PC-3 (cell line): Measurements from ENCODE around the gene THOC5. TPM values are rescaled to one million over a fixed set of nuclear protein-coding genes. Genes with fewer than 3 reads are reported as not detected.

ENCODE experiments used
- ATAC-seq: fragments of 200-7000 bp; cut with Tn5 transposase; 2 replicates; pipeline ENCODE4 v1.9.1; 2020; ENCODE audit warnings: mild to moderate bottlenecking, moderate library complexity
- BruUV-seq: library from RNA; stranded (reverse); fragments of 400-500 nt; replicated peaks from 2 replicates; lab custom pipeline; 2021; lab: Mats Ljungman, UMichigan
- CTCF ChIA-PET: fragments of 300-600 bp; sonication (Branson Sonifier 250); formaldehyde crosslinking; loops from one replicate; lab custom pipeline; 2022; ENCODE audit warnings: antibody characterized with exemption; lab: Charles Lee
- POLR2A ChIA-PET: fragments of 300-600 bp; sonication (Branson Sonifier 250); formaldehyde crosslinking; loops from one replicate; lab custom pipeline; 2022; ENCODE audit warnings: antibody characterized with exemption; ENCODE audit not compliant: unreplicated experiment; lab: Charles Lee
- DNase-seq: peaks from one replicate; pipeline ENCODE4 v3.0.0-alpha.2; 2015
- H2AFZ ChIP-seq: fragments of 300-600 bp; sonication (generic); 2 replicates; pipeline ENCODE4 v1.6.0; 2016; ENCODE audit warnings: antibody characterized with exemption, low read length
- H3F3A ChIP-seq: fragments of 300-600 bp; sonication (generic); one replicate; pipeline ENCODE4 v1.6.0; 2017; ENCODE audit warnings: antibody characterized with exemption, low read length, control low read depth, mild to moderate bottlenecking; ENCODE audit not compliant: unreplicated experiment
- H3K27ac ChIP-seq: fragments of 300-600 bp; sonication (generic); 2 replicates; pipeline ENCODE4 v1.5.1; 2016; ENCODE audit warnings: mild to moderate bottlenecking, low read length
- H3K27me3 ChIP-seq: fragments of 300-600 bp; sonication (generic); 2 replicates; pipeline ENCODE4 v1.6.1; 2016; ENCODE audit warnings: low read length, mixed read lengths
- H3K36me3 ChIP-seq: fragments of 300-600 bp; sonication (generic); 2 replicates; pipeline ENCODE4 v1.6.1; 2016; ENCODE audit warnings: low read depth, mixed run types, low read length, mixed read lengths
- H3K4me1 ChIP-seq: fragments of 300-600 bp; sonication (generic); 2 replicates; pipeline ENCODE4 v1.5.1; 2016; ENCODE audit warnings: low read length; ENCODE audit not compliant: insufficient read depth
- H3K4me2 ChIP-seq: fragments of 300-600 bp; sonication (generic); 2 replicates; pipeline ENCODE4 v1.6.0; 2016; ENCODE audit warnings: low read length
- H3K4me3 ChIP-seq: fragments of 300-600 bp; sonication (generic); 2 replicates; pipeline ENCODE4 v1.5.1; 2016; ENCODE audit warnings: mild to moderate bottlenecking, low read length, mixed read lengths
- H3K79me2 ChIP-seq: fragments of 300-600 bp; sonication (generic); 2 replicates; pipeline ENCODE4 v1.6.1; 2017; ENCODE audit warnings: low read length, mixed read lengths
- H3K9ac ChIP-seq: fragments of 300-600 bp; sonication (generic); 2 replicates; pipeline ENCODE4 v1.6.0; 2016; ENCODE audit warnings: mild to moderate bottlenecking, low read length
- H3K9me2 ChIP-seq: fragments of 300-600 bp; sonication (generic); replicated peaks from 2 replicates; pipeline ENCODE4 v1.6.1; 2016; ENCODE audit warnings: mixed run types, low read length, mixed read lengths
- H3K9me3 ChIP-seq: fragments of 300-600 bp; sonication (generic); 2 replicates; pipeline ENCODE4 v1.6.1; 2016; ENCODE audit warnings: low read length, mixed read lengths
- H4K20me1 ChIP-seq: fragments of 300-600 bp; sonication (generic); 2 replicates; pipeline ENCODE4 v1.6.1; 2016; ENCODE audit warnings: low read length, mixed read lengths
- CTCF ChIP-seq: fragments of 300-600 bp; sonication (generic); conservative IDR thresholded peaks from 2 replicates; pipeline ENCODE4 v1.5.1; 2017; ENCODE audit warnings: antibody characterized with exemption, low read depth, mild to moderate bottlenecking, low read length
- EZH2 ChIP-seq: fragments of 300-600 bp; sonication (generic); IDR thresholded peaks from one replicate; pipeline ENCODE4 v1.6.1; 2017; ENCODE audit warnings: antibody characterized with exemption, mild to moderate bottlenecking, low read length; ENCODE audit not compliant: unreplicated experiment
- EZH2phosphoT487 ChIP-seq: fragments of 300-600 bp; sonication (generic); IDR thresholded peaks from 2 replicates; pipeline ENCODE4 v1.6.1; 2018; ENCODE audit warnings: mild to moderate bottlenecking, antibody characterized with exemption, low read length, borderline replicate concordance
- intact Hi-C: fragments of 100-400 bp; cut with micrococcal nuclease; formaldehyde crosslinking; loops from 2 replicates; pipeline ENCODE4 v1.9.0; 2023
- total RNA-seq: library from RNA; depleted of rRNA; stranded (reverse); fragments of >200 nt; gene quantifications from 2 replicates; pipeline ENCODE4 v1.2.3, GENCODE V29; 2014

The THOC5 gene
- total RNA-seq, 1 experiment from 2014 or later = 33.9 TPM

- H3F3A ChIP-seq = no peaks in the 10 kb centered on the region
- no peak overlapping the region for H2AFZ ChIP-seq
- no peaks in the 10 kb centered on the region for H3K9me2 ChIP-seq
- ChIA-PET POLR2A (no interaction called here), CTCF (no interaction called here)
- no peak for TF ChIP-seq EZH2phosphoT487
- no peak for TF ChIP-seq EZH2
- no peak for TF ChIP-seq CTCF
- no peaks in the 10 kb centered on the region for H3K4me1 ChIP-seq
- BruUV-seq = no TSS peak
- no peak overlapping the region for H3K27ac ChIP-seq
- no peaks in the 10 kb centered on the region for H3K79me2 ChIP-seq
- H4K20me1 ChIP-seq = no peaks in the 10 kb centered on the region
- no peaks in the 10 kb centered on the region for H3K27me3 ChIP-seq
- DNase-seq (no peak), ATAC-seq (no peak)
- no peaks in the 10 kb centered on the region for H3K9me3 ChIP-seq
- no peak overlapping the region for H3K4me3 ChIP-seq
- H3K36me3 ChIP-seq = peaks cover 8% of the 10 kb centered on the region
- intact Hi-C loops = no loop called here
- H3K9ac ChIP-seq = no peak overlapping the region
- H3K4me2 ChIP-seq = no peak overlapping the region
Observed at GRCh38 chr22:29541845-29542244, 11.7 kb downstream of the THOC5 start.

GRCh38 chr22:29539105-29539504 is 14.5 kb downstream of the THOC5 start:
- H3K9me3 ChIP-seq = no peaks in the 10 kb centered on the region
- no peaks in the 10 kb centered on the region for H3K4me1 ChIP-seq
- H3K9ac ChIP-seq = no peak overlapping the region
- H4K20me1 ChIP-seq = no peaks in the 10 kb centered on the region
- no peak for ATAC-seq
- H3K27ac ChIP-seq = no peak overlapping the region
- no peak overlapping the region for H3K4me3 ChIP-seq
- no peak for DNase-seq
- H3K36me3 ChIP-seq = peaks cover 22% of the 10 kb centered on the region
- ChIA-PET POLR2A (no interaction called here), CTCF (no interaction called here)
- no peak for TF ChIP-seq CTCF
- no peak overlapping the region for H3K4me2 ChIP-seq
- H3K79me2 ChIP-seq = no peaks in the 10 kb centered on the region
- no peaks in the 10 kb centered on the region for H3K27me3 ChIP-seq
- H3F3A ChIP-seq = no peaks in the 10 kb centered on the region
- intact Hi-C loops = no loop called here
- no peak overlapping the region for H2AFZ ChIP-seq
- no peaks in the 10 kb centered on the region for H3K9me2 ChIP-seq
- BruUV-seq = no TSS peak

- no peak for ATAC-seq
- no peak overlapping the region for H3K4me2 ChIP-seq
- H3K27me3 ChIP-seq = no peaks in the 10 kb centered on the region
- DNase-seq = no peak
- no peaks in the 10 kb centered on the region for H3K79me2 ChIP-seq
- no peaks in the 10 kb centered on the region for H3F3A ChIP-seq
- H3K27ac ChIP-seq = no peak overlapping the region
- no peak overlapping the region for H3K4me3 ChIP-seq
- POLR2A ChIA-PET = no interaction called here
- no peaks in the 10 kb centered on the region for H4K20me1 ChIP-seq
- H3K4me1 ChIP-seq = no peaks in the 10 kb centered on the region
- no peak overlapping the region for H3K9ac ChIP-seq
- BruUV-seq = no TSS peak
- TF ChIP-seq CTCF (no peak), EZH2 (no peak), EZH2phosphoT487 (no peak)
- no peaks in the 10 kb centered on the region for H3K9me3 ChIP-seq
- H3K36me3 ChIP-seq = peaks cover 24% of the 10 kb centered on the region
- H2AFZ ChIP-seq = no peak overlapping the region
- CTCF ChIA-PET = no interaction called here
- H3K9me2 ChIP-seq = no peaks in the 10 kb centered on the region
- intact Hi-C loops = no loop called here
Observed at GRCh38 chr22:29536411-29536810, 17.1 kb downstream of the THOC5 start.
